Superior temporal gyrus (tissue), 1 donor: Measurements from ENCODE around the gene NINJ2.

Source experiments
- DNase-seq: peaks from one replicate; pipeline ENCODE4 v3.0.0-alpha.2; 2016; ENCODE audit errors: extremely low spot score

NINJ2 gene

GRCh38 chr12:549476-550082 is 113.7 kb downstream of the NINJ2 start:
- DNase-seq, result no peak

GRCh38 chr12:547883-548470 is 115.3 kb downstream of the NINJ2 start:
- DNase-seq, result no peak

GRCh38 chr12:546920-547845 is 116.1 kb downstream of the NINJ2 start:
- DNase-seq, result peak; percentile 79

- no peak for DNase-seq
Observed at GRCh38 chr12:546265-546919, 116.9 kb downstream of the NINJ2 start.

- no peak for DNase-seq
Observed at GRCh38 chr12:545835-546234, 117.4 kb downstream of the NINJ2 start.

GRCh38 chr12:544941-545635 is 118.2 kb downstream of the NINJ2 start:
- DNase-seq, result no peak

GRCh38 chr12:544142-544541 is 119.1 kb downstream of the NINJ2 start:
- no peak for DNase-seq

GRCh38 chr12:543114-543451 is 120.2 kb downstream of the NINJ2 start:
- DNase-seq, result no peak

GRCh38 chr12:542395-543113 is 120.7 kb downstream of the NINJ2 start:
- no peak for DNase-seq

- DNase-seq, result no peak
Observed at GRCh38 chr12:541676-542324, 121.4 kb downstream of the NINJ2 start.

GRCh38 chr12:539540-540310 is 123.5 kb downstream of the NINJ2 start:
- no peak for DNase-seq

GRCh38 chr12:538731-539539 is 124.3 kb downstream of the NINJ2 start:
- DNase-seq, result no peak

GRCh38 chr12:537772-538171 is 125.5 kb downstream of the NINJ2 start:
- DNase-seq, result no peak

GRCh38 chr12:536751-537245 is 126.4 kb downstream of the NINJ2 start:
- DNase-seq, result no peak

GRCh38 chr12:535396-535795 is 127.8 kb downstream of the NINJ2 start:
- DNase-seq, result no peak

- DNase-seq, result no peak
Observed at GRCh38 chr12:534216-534615, 129.0 kb downstream of the NINJ2 start.

- DNase-seq, result no peak
Observed at GRCh38 chr12:533718-534117, 129.5 kb downstream of the NINJ2 start.

GRCh38 chr12:532908-533565 is 130.2 kb downstream of the NINJ2 start:
- DNase-seq, result no peak
